Myocyte (in vitro differentiated cells): ENCODE measurements around the gene SNRPA. TPM values are rescaled to one million over a fixed set of nuclear protein-coding genes. Genes with fewer than 3 reads are reported as not detected.

Experiments
- DNase-seq: peaks from one replicate; pipeline ENCODE4 v3.0.0-alpha.2; 2012; ENCODE audit warnings: low read depth
- total RNA-seq: library from RNA; depleted of rRNA; stranded (reverse); fragments of >200 nt; gene quantifications from 2 replicates; pipeline ENCODE4 v1.2.3, GENCODE V29; 2014

Gene SNRPA
- total RNA-seq, 1 donor from 2014 or later: 52.8 TPM

DNA sequence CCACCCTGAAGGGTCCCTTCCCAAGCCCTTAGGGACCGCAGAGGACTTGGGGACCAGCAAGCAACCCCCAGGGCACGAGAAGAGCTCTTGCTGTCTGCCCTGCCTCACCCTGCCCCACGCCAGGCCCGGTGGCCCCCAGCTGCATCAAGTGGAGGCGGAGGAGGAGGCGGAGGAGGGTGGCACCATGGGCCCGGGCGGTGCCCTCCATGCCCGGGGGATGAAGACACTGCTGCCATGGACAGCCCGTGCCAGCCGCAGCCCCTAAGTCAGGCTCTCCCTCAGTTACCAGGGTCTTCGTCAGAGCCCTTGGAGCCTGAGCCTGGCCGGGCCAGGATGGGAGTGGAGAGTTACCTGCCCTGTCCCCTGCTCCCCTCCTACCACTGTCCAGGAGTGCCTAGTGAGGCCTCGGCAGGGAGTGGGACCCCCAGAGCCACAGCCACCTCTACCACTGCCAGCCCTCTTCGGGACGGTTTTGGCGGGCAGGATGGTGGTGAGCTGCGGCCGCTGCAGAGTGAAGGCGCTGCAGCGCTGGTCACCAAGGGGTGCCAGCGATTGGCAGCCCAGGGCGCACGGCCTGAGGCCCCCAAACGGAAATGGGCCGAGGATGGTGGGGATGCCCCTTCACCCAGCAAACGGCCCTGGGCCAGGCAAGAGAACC lies 49.5 kb downstream of the SNRPA start:
- no peak for DNase-seq

DNA sequence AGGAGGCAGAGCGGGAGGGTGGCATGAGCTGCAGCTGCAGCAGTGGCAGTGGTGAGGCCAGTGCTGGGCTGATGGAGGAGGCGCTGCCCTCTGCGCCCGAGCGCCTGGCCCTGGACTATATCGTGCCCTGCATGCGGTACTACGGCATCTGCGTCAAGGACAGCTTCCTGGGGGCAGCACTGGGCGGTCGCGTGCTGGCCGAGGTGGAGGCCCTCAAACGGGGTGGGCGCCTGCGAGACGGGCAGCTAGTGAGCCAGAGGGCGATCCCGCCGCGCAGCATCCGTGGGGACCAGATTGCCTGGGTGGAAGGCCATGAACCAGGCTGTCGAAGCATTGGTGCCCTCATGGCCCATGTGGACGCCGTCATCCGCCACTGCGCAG lies 50.0 kb downstream of the SNRPA start:
- no peak for DNase-seq

DNA sequence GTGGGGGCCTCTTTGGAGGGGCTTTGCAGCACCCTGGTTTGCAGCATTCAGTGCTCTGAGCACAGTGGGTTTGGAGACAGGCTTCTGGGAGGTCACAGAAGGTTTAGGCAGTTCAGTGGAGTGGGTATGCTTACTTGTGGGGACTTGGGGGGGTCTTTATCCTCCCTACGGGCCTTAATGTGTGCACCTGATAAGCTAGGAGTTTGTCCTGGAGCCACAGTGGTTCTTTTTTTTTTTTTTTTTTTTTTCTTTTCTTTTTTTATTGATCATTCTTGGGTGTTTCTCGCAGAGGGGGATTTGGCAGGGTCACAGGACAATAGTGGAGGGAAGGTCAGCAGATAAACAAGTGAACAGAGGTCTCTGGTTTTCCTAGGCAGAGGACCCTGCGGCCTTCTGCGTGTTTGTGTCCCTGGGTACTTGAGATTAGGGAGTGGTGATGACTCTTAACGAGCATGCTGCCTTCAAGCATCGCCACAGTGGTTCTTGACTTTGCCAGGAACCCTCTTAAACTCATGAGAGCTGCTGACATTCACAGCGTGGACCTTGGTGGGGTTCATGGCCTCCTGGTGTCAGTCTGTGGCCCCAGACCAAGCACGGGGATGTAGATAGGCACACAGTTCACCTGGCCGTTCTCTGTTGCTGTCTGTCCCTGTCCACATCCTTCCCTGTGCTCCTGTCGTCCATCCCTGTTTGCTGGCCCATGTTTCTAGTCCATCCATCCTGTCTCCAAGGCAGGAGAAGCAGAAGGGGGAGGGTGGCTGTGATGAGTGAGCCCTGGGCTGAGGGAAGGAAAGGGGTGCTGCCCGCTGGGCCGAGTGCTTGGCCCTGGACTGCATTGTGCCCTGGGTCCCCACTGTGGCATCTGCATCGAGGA lies 50.7 kb downstream of the SNRPA start:
- no peak for DNase-seq

DNA sequence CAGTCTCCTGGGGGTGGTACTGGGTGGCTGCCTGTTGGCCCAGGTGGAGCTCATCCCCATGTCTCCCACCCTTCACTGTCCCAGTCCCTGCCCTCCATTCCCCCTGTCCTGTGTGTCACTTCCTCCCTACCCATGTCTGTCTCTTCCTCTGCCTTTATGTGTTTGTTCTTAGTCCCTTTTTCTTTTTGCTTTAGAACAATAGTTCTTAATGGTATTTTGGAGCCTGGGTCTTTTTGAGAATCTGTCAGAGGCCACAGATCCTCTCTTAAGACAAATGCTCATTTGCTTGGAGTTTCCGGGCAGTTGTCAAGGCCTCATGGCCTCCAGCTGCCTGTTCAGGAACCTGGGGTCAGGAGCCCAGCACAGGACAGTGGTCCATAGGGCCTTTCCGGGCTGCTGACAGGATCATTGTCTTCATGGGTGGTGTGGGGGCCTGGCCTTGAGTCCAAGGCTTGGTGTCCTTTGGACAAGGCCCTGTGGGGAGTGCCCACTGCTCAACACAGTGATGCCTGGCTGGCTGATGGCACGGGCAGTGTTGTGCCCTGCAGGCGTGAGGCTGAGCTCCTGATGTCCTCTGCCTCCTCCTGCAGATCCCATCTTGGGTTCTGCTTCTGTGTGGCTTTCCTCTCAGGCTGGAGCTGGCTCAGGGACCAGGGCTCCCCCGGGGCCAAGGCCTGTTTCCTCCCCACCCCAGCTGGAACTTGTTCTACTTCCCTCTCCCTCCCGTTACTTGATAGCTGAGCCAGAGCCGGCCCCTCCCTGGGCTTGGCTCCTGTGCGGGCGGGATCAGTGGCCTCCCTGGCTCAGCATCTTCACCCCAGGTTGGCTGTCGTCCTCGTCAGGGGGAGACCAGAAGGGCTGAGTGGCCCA lies 51.5 kb downstream of the SNRPA start:
- no peak for DNase-seq

DNA sequence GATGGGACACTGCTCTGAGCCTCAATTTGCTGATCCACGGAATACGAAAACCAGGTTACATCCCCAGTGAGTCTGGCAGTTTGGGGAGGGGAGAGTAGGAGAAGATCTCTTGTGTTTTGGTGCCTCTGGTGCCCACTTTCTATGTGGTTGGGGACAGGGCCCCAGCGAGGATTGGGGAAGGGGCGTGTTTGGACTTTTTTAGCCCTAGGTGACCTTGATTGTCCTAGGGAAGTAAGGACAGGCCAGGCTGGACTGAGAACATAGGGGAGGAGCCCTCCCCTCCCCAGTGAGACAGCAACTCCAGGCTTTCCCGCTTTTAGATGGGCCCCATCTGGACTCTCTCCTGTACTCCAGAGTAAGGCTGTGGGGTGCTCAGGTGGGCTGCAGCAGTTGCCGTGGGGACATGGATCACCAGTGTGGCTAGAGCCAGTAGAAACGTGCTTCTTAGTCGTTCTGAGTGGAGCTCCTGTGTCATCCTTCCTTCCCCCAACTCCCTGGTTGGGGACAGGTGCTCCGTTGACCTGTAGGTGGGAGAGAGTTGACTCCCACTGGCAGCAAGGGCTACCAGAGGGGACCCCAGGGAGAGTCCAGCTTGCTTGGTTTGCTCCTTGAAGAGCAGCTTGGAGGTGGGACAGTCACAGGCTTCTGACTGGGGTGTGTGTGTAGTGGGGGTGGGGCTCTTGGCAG lies 52.3 kb downstream of the SNRPA start:
- DNase-seq: no peak

DNA sequence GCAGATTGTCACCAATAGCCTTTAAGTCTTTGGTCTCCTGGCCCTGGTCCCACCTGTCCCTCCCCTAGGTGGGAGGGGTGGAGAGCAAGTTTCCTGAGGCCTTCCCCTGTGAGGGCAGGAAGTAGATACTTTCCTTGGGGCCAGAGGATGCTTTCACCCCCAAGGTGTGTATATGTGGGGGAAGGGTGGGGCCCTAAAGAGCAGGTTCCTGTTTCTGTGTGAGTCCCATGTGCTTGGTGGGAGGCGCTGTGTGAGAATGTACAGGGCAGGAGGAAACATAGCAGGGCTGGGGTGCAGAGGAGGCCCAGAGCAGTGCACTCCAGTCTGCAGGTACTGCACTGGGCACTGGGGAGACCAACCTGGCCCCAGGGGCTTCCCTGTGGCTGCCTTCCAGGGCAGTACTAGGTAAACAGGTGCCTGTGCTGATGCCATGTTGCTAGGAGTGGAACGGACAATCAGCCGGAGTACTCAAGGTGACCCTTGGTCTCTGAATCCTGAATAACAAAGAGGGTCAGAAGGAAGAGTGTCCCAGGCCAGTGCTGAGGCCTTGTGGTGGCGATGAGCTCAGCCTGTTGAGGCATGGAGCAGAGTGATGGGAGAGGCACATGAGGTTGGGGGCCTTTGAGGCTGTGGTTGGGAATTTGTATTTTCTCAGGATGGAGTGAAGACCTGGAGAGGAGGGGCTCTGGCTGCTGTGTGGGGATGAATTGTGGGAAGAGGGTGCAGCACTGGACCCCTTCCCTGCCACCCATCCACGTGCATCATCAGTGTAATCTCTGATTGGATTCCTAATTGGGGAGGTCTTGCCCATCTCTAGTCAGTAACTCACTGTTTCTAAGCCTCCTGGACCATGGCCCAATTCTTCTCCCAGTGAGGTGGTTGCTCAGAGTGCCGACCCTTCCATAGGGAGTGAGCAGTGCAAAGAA lies 53.1 kb downstream of the SNRPA start:
- DNase-seq: no peak

DNA sequence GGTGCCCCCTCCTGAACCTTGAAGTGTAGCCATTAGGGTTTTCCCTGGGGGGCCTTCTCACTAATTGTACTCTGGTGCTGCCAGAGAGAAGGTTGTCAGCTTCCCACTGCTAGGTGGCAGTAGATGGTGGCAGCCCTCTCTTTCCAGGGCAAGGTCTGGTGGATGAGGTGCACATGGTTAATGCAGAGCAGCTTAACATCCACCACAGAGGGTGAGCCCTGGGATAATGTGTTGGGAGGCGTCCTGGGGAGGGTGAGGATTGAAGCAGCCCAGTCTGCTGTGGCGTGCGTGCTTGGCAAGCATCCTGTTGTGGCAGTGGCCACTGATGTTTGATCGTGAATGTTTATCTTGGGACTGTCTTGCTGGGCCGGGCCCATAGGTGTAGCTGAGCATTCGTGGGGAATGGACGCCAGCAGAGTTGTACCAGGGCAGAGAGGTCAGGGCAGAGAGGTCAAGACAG lies 53.8 kb downstream of the SNRPA start:
- no peak for DNase-seq

DNA sequence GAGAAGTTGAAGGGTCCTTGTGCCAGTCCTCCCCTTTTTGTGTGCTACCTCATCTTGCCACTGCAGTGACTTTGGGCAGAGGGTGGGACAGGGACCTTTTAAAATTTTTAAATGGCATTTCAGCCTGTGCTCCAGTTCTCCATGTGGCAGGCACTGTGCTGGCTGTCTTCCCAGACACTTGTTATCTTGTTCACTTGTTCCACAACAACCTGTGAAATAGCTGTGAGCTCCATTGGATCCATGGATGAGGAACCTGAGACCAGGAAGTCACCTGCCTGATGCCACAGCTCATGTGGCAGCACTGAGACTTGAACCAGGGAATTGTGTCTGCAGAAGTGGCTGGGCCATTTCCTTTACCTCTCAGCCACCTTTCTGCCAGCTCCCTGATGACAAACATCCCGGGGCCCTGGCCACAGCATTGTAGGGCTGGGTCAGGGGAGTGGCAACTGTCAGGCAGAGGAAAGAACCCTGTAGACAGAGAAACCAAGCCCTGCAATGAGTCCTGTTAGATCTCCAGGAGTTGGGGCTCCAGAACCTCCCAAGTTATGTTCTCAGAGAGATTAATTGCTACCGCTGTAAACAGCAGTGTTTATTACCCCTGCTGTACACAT lies 54.4 kb downstream of the SNRPA start:
- no peak for DNase-seq

DNA sequence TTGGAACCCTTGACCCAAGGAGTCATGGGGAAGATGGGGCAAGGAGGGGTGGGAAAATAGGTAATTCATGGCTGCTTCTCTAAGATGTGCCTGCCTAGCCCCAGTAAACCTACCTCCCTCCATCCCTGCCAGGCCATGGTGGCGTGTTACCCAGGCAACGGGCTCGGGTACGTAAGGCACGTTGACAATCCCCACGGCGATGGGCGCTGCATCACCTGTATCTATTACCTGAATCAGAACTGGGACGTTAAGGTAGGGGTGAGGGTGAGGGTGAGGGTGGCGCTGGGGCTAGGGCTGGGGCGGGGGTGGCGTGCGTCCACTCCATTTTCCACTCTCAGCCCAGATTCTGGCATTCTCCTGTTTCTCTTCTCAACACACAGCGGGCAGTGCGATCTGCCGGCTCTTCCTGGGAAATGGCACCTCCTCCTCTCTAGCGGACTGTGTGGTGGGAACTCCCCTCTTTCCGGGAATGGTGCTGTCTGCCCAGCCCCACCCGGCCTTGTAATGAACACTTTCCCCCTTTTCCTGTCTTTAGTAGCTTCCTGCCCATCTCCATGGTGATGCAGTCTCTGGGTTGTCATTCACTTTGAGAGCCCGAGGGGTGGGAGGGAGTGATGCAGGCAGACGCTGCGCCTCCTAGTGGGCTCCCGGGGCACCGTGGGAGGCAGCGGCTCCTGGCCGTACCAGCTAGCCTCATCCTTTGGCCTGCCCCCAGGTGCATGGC lies 55.6 kb downstream of the SNRPA start:
- peak; percentile 55 for DNase-seq

DNA sequence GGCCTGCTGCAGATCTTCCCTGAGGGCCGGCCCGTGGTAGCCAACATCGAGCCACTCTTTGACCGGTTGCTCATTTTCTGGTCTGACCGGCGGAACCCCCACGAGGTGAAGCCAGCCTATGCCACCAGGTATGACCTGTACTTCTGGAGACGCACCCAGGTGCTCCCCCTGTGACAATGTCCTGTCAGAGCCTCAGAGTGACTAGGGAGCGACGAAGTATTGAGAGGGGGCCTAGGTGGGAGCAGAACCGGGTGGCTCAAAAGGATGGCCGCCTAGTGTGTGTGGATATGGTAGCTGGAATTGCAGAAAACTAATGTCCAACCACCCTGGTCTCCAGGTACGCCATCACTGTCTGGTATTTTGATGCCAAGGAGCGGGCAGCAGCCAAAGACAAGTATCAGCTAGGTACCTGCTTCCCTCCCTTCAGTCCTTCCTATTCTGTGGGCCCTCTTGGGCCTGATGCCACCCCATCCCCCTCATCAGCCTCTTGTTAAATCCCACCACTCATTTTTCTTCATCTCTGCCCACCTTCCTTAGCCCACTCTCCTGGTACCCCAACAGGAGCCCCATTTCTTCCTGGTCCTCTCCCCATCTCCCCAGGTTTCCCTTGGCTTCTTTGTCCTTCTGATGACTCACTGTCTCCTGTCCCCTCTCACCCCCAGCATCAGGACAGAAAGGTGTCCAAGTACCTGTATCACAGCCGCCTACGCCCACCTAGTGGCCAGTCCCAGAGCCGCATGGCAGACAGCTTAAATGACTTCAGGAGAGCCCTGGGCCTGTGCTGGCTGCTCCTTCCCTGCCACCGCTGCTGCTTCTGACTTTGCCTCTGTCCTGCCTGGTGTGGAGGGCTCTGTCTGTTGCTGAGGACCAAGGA lies 56.4 kb downstream of the SNRPA start:
- DNase-seq: no peak

DNA sequence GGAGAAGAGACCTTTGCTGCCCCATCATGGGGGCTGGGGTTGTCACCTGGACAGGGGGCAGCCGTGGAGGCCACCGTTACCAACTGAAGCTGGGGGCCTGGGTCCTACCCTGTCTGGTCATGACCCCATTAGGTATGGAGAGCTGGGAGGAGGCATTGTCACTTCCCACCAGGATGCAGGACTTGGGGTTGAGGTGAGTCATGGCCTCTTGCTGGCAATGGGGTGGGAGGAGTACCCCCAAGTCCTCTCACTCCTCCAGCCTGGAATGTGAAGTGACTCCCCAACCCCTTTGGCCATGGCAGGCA lies 57.0 kb downstream of the SNRPA start:
- no peak for DNase-seq

DNA sequence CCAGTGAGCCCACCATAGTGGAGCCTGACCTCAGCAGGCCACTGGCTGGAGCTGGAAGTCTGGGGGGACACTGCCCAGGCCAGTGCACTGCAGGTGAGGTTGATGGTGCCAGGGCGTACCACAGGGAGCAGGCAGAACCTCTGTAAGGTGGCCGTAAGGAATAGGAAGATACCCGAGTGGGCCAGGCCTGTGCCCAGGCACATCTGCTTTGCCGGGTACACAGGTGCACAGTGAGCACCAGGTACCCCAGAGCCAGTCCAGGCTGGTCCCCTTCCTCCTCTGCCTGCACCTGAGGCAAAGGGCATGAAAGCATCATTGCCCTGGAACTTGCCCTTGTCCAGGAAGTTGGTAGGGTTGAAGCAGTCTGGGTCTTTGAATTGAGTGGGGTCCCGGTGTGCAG lies 57.5 kb downstream of the SNRPA start:
- DNase-seq: no peak

DNA sequence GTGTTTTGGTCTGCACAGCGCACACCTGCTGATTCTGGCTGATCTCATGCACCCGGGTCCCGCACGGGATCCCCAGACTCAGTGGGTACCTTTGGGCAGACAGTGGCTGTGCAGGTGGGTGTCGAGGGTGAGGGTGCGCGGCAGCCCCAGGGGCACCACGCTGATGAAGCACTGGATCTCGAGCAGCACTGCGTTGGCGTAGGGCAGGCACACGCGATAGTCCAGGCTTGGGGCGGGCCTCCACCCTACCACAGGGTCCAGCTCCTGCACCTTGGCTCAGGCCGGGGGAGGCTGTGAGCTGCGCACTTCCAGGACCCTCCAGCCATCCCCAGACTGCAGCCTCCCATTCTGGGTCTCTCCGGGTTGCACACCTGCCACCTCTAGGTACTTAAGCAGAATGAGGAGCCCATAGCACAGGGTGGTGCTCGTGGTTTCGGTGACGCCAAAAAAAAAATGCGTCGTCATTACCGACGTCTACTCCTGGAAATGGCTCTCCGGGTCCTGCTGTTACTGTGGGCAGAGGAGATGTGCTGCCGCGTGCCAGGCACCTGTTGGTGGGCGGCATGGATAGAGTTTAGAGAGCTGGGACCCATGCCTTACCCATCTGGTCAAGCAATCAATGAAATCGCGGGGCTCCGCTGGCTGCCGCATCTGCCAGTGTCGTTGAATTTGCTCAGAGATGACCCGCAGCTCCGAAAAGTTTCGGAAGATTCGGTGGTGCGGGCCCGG lies 58.5 kb downstream of the SNRPA start:
- DNase-seq: no peak

DNA sequence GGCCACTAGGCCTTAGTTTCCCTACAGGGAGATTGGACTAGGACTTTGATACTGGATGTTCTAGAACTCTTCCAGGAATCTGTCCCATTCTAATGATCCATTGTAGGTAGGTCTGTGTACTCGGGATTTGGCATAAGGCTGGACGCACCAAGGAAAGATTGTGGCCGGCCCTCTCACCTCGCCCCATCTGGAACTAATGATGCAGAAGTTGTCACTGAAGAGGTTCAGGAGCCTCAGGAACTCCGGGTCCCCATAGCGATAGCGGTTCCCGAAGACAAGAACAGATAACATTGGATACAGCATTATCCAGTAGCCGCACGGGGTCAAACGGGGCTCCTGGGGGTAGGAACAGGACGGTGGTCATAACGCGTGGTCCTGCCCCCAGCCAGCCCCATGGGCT lies 59.2 kb downstream of the SNRPA start:
- DNase-seq: no peak

DNA sequence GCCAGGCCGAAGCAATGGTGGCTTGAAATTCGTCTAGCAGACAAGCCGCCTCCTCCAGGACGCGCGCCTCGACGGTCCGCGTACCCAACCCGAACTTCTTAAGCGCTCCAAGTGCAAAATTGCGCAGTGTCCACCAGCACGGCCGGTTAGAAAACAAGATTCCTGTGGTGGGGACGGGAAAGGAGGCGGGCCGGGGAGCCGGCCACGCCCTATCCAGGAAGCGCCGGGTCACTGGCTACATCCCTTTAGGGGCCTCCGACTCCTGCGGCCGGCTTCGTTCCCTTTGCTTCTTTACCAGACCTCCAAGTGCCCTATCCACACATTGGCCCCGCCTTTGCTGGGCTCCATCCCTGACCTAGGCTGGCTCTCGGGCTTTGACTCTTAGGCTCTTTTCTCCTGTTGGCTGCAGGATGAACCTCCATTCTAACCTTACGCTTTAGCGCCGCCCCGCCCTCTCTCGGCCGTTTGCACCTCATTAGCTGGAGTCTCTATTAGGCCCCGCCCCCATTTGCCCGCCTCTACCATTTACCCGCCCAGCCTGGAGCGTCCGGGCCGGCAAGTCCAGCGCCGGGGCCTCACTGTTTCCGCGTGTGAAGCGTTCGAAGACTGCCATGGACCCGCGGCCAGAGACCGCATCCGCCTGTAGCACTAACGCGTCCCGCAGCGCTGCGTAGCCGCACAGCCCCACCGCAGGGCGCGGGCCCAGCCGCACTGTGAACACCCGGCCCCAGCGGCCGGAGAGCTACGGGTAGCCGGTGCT lies 59.8 kb downstream of the SNRPA start:
- DNase-seq: peak; percentile 73

DNA sequence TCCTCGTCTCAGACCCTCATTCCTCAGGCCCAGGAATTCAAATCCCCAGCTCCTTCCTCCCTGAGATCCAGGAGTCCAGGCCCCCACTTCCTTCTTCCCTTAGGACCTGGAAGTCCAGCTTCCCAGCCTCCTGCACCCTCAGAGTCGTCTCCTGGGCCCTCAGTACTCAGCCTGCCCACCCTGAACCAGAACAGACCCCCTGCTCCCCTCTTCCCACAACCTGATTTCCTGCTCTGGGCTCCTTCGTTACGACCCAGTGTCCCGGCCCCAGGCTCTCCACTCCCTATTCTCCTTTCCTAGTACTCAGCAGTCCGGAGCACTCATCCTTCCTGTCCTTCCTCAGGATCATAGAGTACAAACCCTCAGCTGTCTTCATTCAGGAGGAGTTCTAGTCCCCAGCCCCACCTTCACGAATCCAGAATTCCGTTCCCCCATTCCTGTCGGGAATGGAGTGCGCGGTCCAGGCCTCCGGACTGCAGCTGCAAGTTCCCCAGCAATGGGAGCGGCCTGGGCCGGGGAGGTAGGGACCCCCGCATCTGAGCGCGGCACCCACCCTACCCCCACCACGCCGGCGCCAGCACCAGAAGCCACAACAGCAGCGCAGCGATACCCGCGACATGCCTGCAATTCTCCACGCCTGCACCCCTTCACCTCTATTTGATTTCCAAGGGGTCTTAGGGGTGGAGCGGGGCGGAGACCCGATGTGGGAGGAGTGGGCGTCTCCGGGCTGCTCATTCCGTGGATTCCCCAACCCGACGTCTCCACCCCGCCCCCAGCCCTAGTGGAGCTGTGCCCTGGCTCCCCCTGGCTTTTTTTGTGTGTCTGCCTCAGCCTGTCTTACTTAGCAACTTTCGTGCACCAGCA lies 60.7 kb downstream of the SNRPA start:
- no peak for DNase-seq
